HUDEP-2 (cell line): ENCODE measurements around the gene UHRF1.
"Not testable (repeated sequence)": the region's sequence is repeated elsewhere in the genome, so short reads cannot be mapped to it uniquely, and the experiment has no call there.

ENCODE experiments used
- DNase-seq, 76 experiments: peaks; one replicate each; lab custom pipeline; 2025; ENCODE audit not compliant: unreplicated experiment in 76 of 76; lab: John Stamatoyannopoulos, UW

Gene UHRF1

GRCh38 chr19:4909156-4909896 lies at the start of gene UHRF1:
Gene UHRF1, plus strand, starts transcription at chr19:4909501. Its CDS starts 1,385 bp downstream, at chr19:4910886.
- DNase-seq = peak in 58 of 76 experiments; percentile 12 to 72 (median 54)

GRCh38 chr19:4859697-4860096 lies 49.6 kb upstream of the UHRF1 start:
- DNase-seq = no peak

GRCh38 chr19:4861147-4861546 lies 48.2 kb upstream of the UHRF1 start:
- no peak for DNase-seq

GRCh38 chr19:4866595-4867424 lies 42.5 kb upstream of the UHRF1 start:
- DNase-seq = peak in 47 of 76 experiments; percentile 8 to 51 (median 28)

- DNase-seq = peak in 75 of 76 experiments; percentile 63 to 99 (median 96)
These were observed 41.6 kb upstream of the UHRF1 start, which contains the start of gene PLIN3 for GRCh38 chr19:4867534-4868285. Gene PLIN3, minus strand, starts transcription at chr19:4867667. Its CDS starts 6,273 bp downstream, at chr19:4861394.

- DNase-seq = no peak
These were observed 40.9 kb upstream of the UHRF1 start for GRCh38 chr19:4868286-4868834.

GRCh38 chr19:4870025-4870700 lies 39.1 kb upstream of the UHRF1 start:
- peak in 66 of 76 experiments; percentile 10 to 94 (median 58) for DNase-seq

- no peak for DNase-seq
These were observed 37.6 kb upstream of the UHRF1 start for GRCh38 chr19:4871711-4872110.

GRCh38 chr19:4873930-4874329 lies 35.4 kb upstream of the UHRF1 start:
- no peak for DNase-seq

GRCh38 chr19:4877753-4878490 lies 31.4 kb upstream of the UHRF1 start:
- DNase-seq = no peak

GRCh38 chr19:4878491-4878968 lies 30.8 kb upstream of the UHRF1 start:
- DNase-seq = no peak

- DNase-seq = no peak
These were observed 30.3 kb upstream of the UHRF1 start for GRCh38 chr19:4879041-4879440.

- not testable (repeated sequence) for DNase-seq
These were observed 26.4 kb upstream of the UHRF1 start for GRCh38 chr19:4882874-4883273.

GRCh38 chr19:4884993-4885392 lies 24.3 kb upstream of the UHRF1 start:
- DNase-seq = not testable (repeated sequence)

GRCh38 chr19:4887803-4888202 lies 21.5 kb upstream of the UHRF1 start:
- not testable (repeated sequence) for DNase-seq

- peak in 2 of 76 experiments; percentile 15 to 23 for DNase-seq
These were observed 20.1 kb upstream of the UHRF1 start for GRCh38 chr19:4889034-4889815.

GRCh38 chr19:4891066-4891465 lies 18.2 kb upstream of the UHRF1 start:
- no peak for DNase-seq

GRCh38 chr19:4892962-4893361 lies 16.3 kb upstream of the UHRF1 start:
- not testable (repeated sequence) for DNase-seq
